PFSK-1 (cell line): ENCODE data around the gene CELSR1.
A peak's percentile ranks its signal among the peaks of the same experiment; 100 is the strongest.

ENCODE experiments used
- FOXP2 ChIP-seq: optimal IDR thresholded peaks from 2 replicates; pipeline ENCODE3; 2011; ENCODE audit warnings: borderline replicate concordance, control low read depth, inconsistent platforms; ENCODE audit not compliant: insufficient read depth; ENCODE audit errors: extremely low read length, extremely low read depth
- POLR2AphosphoS5 ChIP-seq: IDR thresholded peaks from 2 replicates; pipeline ENCODE4 v1.6.1; 2012; ENCODE audit warnings: low read depth, mild to moderate bottlenecking, control low read depth, low read length, moderate library complexity
- REST ChIP-seq, 2 experiments: IDR thresholded peaks; 2 replicates each; pipeline versions ENCODE4 v1.6.1 to v1.8.0; 2011 to 2012; ENCODE audit warnings: low read depth in 2 of 2, low read length in 2 of 2, control low read depth in 1 of 2, inconsistent platforms in 1 of 2, mild to moderate bottlenecking in 1 of 2, moderate library complexity in 1 of 2; ENCODE audit not compliant: insufficient read depth in 1 of 2
- SIN3A ChIP-seq: IDR thresholded peaks from 2 replicates; pipeline ENCODE4 v1.6.1; 2012; ENCODE audit warnings: mild to moderate bottlenecking, low read length, moderate library complexity, borderline replicate concordance; ENCODE audit not compliant: insufficient read depth
- TAF1 ChIP-seq: IDR thresholded peaks from 2 replicates; pipeline ENCODE4 v1.6.1; 2012; ENCODE audit warnings: low read length, control low read depth, borderline replicate concordance; ENCODE audit not compliant: insufficient read depth

Gene CELSR1

GRCh38 chr22:46359362-46359761 is 178.1 kb downstream of the CELSR1 start:
- TF ChIP-seq FOXP2 (no peak), REST (IDR thresholded peaks at IDR 0.05; ENCODE audit: insufficient read depth in 1 of 2, low read depth in 2 of 2, low read length in 2 of 2) (no peak)

GRCh38 chr22:46358766-46359165 is 178.7 kb downstream of the CELSR1 start:
- TF ChIP-seq POLR2AphosphoS5 = peak; percentile 53; the same call in 1 of the 2 replicates
- TF ChIP-seq REST (IDR thresholded peaks at IDR 0.05; ENCODE audit: insufficient read depth in 1 of 2, low read depth in 2 of 2, low read length in 2 of 2) = no peak

- no peak for TF ChIP-seq REST (IDR thresholded peaks at IDR 0.05; ENCODE audit: insufficient read depth in 1 of 2, low read depth in 2 of 2, low read length in 2 of 2)
Observed at GRCh38 chr22:46357711-46358520, 179.5 kb downstream of the CELSR1 start.

GRCh38 chr22:46356496-46357480 is 180.6 kb downstream of the CELSR1 start:
- TF ChIP-seq POLR2AphosphoS5 (no peak), TAF1 (no peak), REST (IDR thresholded peaks at IDR 0.05; ENCODE audit: insufficient read depth in 1 of 2, low read depth in 2 of 2, low read length in 2 of 2) (no peak), FOXP2 (no peak), SIN3A (no peak)
